ENCODE results near the gene OPCML.

OPCML gene

DNA sequence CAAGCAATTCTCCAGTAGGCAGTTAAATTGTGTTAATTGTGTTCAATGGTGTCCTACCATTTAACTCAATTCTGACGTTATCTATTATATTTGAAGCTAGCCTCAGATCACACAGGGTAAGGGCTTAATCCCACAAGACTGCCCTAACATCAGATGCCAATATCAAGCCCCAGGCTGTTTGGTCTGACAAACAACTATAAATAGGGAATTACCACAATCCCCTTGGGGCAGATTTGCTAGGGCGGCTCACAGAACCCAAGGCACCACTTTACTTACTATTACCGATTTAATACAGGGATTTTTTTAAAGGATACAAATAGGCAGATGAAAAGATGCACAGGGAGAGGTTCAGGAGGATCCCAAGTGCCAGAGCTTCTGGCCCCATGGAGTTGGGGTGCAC is 678.4 kb downstream of the OPCML start:
- Histone ChIP-seq H3K9me2 (replicated peaks; ENCODE audit: insufficient read depth, low read length) (no peaks in the 10 kb centered on the region), H3K27ac (ENCODE audit: low read depth, low read length) (no peak overlapping the region), H2AFZ (ENCODE audit: low read depth, low read length, severe bottlenecking) (no peak overlapping the region), H3K9me3 (ENCODE audit: insufficient read depth, low read length) (no peaks in the 10 kb centered on the region), H3K4me3 (ENCODE audit: insufficient read depth, low read length, poor library complexity, severe bottlenecking) (no peak overlapping the region), H3K36me3 (ENCODE audit: low read length) (no peaks in the 10 kb centered on the region), H3K27me3 (ENCODE audit: low read length) (no peaks in the 10 kb centered on the region), H3K4me2 (ENCODE audit: low read depth, low read length, poor library complexity, severe bottlenecking) (no peak overlapping the region), H4K20me1 (ENCODE audit: low read depth, low read length) (no peaks in the 10 kb centered on the region), H3K9ac (ENCODE audit: low read length) (no peak overlapping the region), H3K79me2 (ENCODE audit: insufficient read depth, low read length) (no peaks in the 10 kb centered on the region), H3F3A (ENCODE audit: insufficient read depth) (no peaks in the 10 kb centered on the region)
- TF ChIP-seq EZH2phosphoT487 (conservative IDR thresholded peaks at IDR 0.05; ENCODE audit: low read length), result no peak
- TF ChIP-seq, protein P1, sequence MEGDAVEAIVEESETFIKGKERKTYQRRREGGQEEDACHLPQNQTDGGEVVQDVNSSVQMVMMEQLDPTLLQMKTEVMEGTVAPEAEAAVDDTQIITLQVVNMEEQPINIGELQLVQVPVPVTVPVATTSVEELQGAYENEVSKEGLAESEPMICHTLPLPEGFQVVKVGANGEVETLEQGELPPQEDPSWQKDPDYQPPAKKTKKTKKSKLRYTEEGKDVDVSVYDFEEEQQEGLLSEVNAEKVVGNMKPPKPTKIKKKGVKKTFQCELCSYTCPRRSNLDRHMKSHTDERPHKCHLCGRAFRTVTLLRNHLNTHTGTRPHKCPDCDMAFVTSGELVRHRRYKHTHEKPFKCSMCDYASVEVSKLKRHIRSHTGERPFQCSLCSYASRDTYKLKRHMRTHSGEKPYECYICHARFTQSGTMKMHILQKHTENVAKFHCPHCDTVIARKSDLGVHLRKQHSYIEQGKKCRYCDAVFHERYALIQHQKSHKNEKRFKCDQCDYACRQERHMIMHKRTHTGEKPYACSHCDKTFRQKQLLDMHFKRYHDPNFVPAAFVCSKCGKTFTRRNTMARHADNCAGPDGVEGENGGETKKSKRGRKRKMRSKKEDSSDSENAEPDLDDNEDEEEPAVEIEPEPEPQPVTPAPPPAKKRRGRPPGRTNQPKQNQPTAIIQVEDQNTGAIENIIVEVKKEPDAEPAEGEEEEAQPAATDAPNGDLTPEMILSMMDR (IDR thresholded peaks at IDR 0.05; ENCODE audit: insufficient read depth, low read length, poor library complexity, severe bottlenecking), result no peak

DNA sequence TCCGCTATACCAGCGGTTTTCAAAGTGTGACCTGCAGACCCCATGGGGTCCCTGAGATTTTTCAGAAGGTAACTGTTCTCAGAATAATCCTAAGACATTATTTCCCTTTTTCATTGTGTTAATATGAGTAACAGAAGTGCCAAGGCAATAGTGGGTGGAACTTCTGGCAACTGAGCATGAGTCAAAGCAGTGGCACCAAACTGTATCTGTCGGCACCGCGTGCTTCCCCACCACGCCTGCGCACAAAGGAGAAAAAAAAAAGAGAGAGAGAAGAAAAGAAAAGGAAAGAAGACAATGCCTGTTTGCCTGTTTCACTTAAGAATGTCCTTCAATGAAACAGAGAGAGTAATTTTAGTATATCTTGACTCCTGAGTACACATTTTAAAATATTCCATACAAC is 679.9 kb downstream of the OPCML start:
- H3K79me2 ChIP-seq (ENCODE audit: insufficient read depth, low read length), result no peaks in the 10 kb centered on the region
- H3K9me3 ChIP-seq (ENCODE audit: insufficient read depth, low read length), result no peaks in the 10 kb centered on the region
- H3K9me2 ChIP-seq (replicated peaks; ENCODE audit: insufficient read depth, low read length), result no peaks in the 10 kb centered on the region
- H2AFZ ChIP-seq (ENCODE audit: low read depth, low read length, severe bottlenecking), result no peak overlapping the region
- no peak for TF ChIP-seq EZH2phosphoT487 (conservative IDR thresholded peaks at IDR 0.05; ENCODE audit: low read length)
- TF ChIP-seq, protein P1 (IDR thresholded peaks at IDR 0.05; ENCODE audit: insufficient read depth, low read length, poor library complexity, severe bottlenecking), result no peak
- H3K4me3 ChIP-seq (ENCODE audit: insufficient read depth, low read length, poor library complexity, severe bottlenecking), result no peak overlapping the region
- no peak overlapping the region for H3K4me2 ChIP-seq (ENCODE audit: low read depth, low read length, poor library complexity, severe bottlenecking)
- no peaks in the 10 kb centered on the region for H3K27me3 ChIP-seq (ENCODE audit: low read length)
- no peak overlapping the region for H3K9ac ChIP-seq (ENCODE audit: low read length)
- H3K27ac ChIP-seq (ENCODE audit: low read depth, low read length), result no peak overlapping the region
- H3F3A ChIP-seq (ENCODE audit: insufficient read depth), result no peaks in the 10 kb centered on the region
- no peaks in the 10 kb centered on the region for H3K36me3 ChIP-seq (ENCODE audit: low read length)
- no peaks in the 10 kb centered on the region for H4K20me1 ChIP-seq (ENCODE audit: low read depth, low read length)

GRCh38 chr11:132851247-132851646 is 681.1 kb downstream of the OPCML start:
- no peak overlapping the region for H2AFZ ChIP-seq (ENCODE audit: low read depth, low read length, severe bottlenecking)
- H3K4me2 ChIP-seq (ENCODE audit: low read depth, low read length, poor library complexity, severe bottlenecking), result no peak overlapping the region
- H3K9ac ChIP-seq (ENCODE audit: low read length), result no peak overlapping the region
- no peaks in the 10 kb centered on the region for H4K20me1 ChIP-seq (ENCODE audit: low read depth, low read length)
- no peak overlapping the region for H3K27ac ChIP-seq (ENCODE audit: low read depth, low read length)
- no peaks in the 10 kb centered on the region for H3K79me2 ChIP-seq (ENCODE audit: insufficient read depth, low read length)
- no peaks in the 10 kb centered on the region for H3F3A ChIP-seq (ENCODE audit: insufficient read depth)
- no peaks in the 10 kb centered on the region for H3K27me3 ChIP-seq (ENCODE audit: low read length)
- no peak for TF ChIP-seq EZH2phosphoT487 (conservative IDR thresholded peaks at IDR 0.05; ENCODE audit: low read length)
- TF ChIP-seq, protein P1 (IDR thresholded peaks at IDR 0.05; ENCODE audit: insufficient read depth, low read length, poor library complexity, severe bottlenecking), result no peak
- H3K4me3 ChIP-seq (ENCODE audit: insufficient read depth, low read length, poor library complexity, severe bottlenecking), result no peak overlapping the region
- no peaks in the 10 kb centered on the region for H3K36me3 ChIP-seq (ENCODE audit: low read length)
- H3K9me2 ChIP-seq (replicated peaks; ENCODE audit: insufficient read depth, low read length), result no peaks in the 10 kb centered on the region
- no peaks in the 10 kb centered on the region for H3K9me3 ChIP-seq (ENCODE audit: insufficient read depth, low read length)
